Measurements from ENCODE around the gene CPAMD8. TPM values are rescaled to one million over a fixed set of nuclear protein-coding genes. Genes with fewer than 3 reads are reported as not detected.

The CPAMD8 gene
- total and polyA plus RNA-seq, 2 donors (not counting 3 experiments of a cell fraction or from before 2014, with no cell fraction given) = 2.2 to 3.9 TPM

DNA sequence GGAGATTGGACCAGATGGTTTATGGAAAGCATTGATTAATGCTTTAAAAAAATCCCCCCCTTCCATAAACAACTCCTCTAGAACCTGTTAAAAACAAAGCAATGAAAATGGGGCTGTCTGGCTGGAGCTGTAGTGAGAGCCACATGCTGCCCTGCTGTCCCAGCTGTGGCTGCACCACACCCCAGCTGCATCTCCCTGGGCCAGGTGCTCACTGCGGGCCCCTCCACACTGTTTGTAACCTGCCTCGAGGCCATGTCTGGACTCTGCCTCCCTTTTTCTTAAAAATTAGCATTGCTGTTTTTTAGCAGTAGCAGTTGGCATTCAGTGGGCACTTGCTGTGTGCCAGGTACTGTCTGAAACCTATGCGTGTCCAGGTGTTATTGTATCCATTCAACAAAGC is 153.0 kb downstream of the CPAMD8 start:
- H3K27ac ChIP-seq (ENCODE audit: insufficient read depth, low read depth, low read length) = no peak overlapping the region
- intact Hi-C loops (cut with micrococcal nuclease) = no loop called here
- POLR2A ChIA-PET = no interaction called here
- peaks cover 27% of the 10 kb centered on the region for H3K79me2 ChIP-seq (ENCODE audit: control insufficient read depth, insufficient read depth, low read length)
- no peaks in the 10 kb centered on the region for H3K9me1 ChIP-seq (replicated peaks; ENCODE audit: control insufficient read depth, extremely low read depth, insufficient read depth, low read length)
- H3K9me3 ChIP-seq (replicated peaks; ENCODE audit: control insufficient read depth, insufficient read depth, low read length) = no peaks in the 10 kb centered on the region
- H3K4me3 ChIP-seq (replicated peaks in 1 of 3; ENCODE audit: insufficient read depth in 1 of 3, low read depth in 1 of 3, low read length in 3 of 3) = no peak overlapping the region
- no TSS peak for BruUV-seq (replicated peaks)
- no peak overlapping the region for H2AFZ ChIP-seq (ENCODE audit: low read depth, low read length)
- TF ChIP-seq MYC (IDR thresholded peaks at IDR 0.05; ENCODE audit: low read depth, low read length) = no peak
- no peak for TF ChIP-seq POLR2A (IDR thresholded peaks at IDR 0.05; ENCODE audit: low read depth, low read length)
- TF ChIP-seq MAX (IDR thresholded peaks at IDR 0.05; ENCODE audit: insufficient read depth, insufficient read length) = no peak
- TF ChIP-seq, protein P1, sequence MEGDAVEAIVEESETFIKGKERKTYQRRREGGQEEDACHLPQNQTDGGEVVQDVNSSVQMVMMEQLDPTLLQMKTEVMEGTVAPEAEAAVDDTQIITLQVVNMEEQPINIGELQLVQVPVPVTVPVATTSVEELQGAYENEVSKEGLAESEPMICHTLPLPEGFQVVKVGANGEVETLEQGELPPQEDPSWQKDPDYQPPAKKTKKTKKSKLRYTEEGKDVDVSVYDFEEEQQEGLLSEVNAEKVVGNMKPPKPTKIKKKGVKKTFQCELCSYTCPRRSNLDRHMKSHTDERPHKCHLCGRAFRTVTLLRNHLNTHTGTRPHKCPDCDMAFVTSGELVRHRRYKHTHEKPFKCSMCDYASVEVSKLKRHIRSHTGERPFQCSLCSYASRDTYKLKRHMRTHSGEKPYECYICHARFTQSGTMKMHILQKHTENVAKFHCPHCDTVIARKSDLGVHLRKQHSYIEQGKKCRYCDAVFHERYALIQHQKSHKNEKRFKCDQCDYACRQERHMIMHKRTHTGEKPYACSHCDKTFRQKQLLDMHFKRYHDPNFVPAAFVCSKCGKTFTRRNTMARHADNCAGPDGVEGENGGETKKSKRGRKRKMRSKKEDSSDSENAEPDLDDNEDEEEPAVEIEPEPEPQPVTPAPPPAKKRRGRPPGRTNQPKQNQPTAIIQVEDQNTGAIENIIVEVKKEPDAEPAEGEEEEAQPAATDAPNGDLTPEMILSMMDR (IDR thresholded peaks at IDR 0.05; ENCODE audit: extremely low read depth in 1 of 2, insufficient read depth in 1 of 2, low read depth in 1 of 2, low read length in 2 of 2) = no peak
- TF ChIP-seq POLR2AphosphoS5 (IDR thresholded peaks at IDR 0.05; ENCODE audit: insufficient read depth, low read depth, low read length) = no peak
- TF ChIP-seq GATA2 (IDR thresholded peaks at IDR 0.05; ENCODE audit: insufficient read depth, insufficient read length, low read depth, low read length) = no peak
- TF ChIP-seq EZH2 (IDR thresholded peaks at IDR 0.05; ENCODE audit: borderline replicate concordance, low read depth, low read length, severe bottlenecking) = no peak
- TF ChIP-seq JUN (IDR thresholded peaks at IDR 0.05; ENCODE audit: borderline replicate concordance, insufficient read depth, insufficient read length, low read depth) = no peak
- TF ChIP-seq FOS (IDR thresholded peaks at IDR 0.05; ENCODE audit: borderline replicate concordance, insufficient read depth, low read length) = no peak
- CTCF ChIA-PET = no interaction called here
- H3K36me3 ChIP-seq (ENCODE audit: control insufficient read depth in 2 of 2, extremely low read depth in 1 of 2, insufficient read depth in 2 of 2, low read length in 2 of 2) = peaks cover 23 to 38% of the 10 kb centered on the region in 2 experiments
- no peak overlapping the region for H3K9ac ChIP-seq (replicated peaks; ENCODE audit: extremely low read depth, insufficient read depth, low read length)
- dilution Hi-C loops (cut with MboI; ENCODE audit: extremely low pct_ligation_motif_present, low sequenced_read_pairs) = no loop called here
- H3K4me1 ChIP-seq (ENCODE audit: control insufficient read depth, extremely low read depth, insufficient read depth, low read length) = peaks cover 27% of the 10 kb centered on the region
- FAIRE-seq (no peak), DNase-seq (ENCODE audit: low read depth, low spot score) (no peak)
- H3K27me3 ChIP-seq (ENCODE audit: control insufficient read depth in 2 of 2, insufficient read depth in 2 of 2, low read length in 2 of 2) = no peaks in the 10 kb centered on the region
- no peaks in the 10 kb centered on the region for H4K20me1 ChIP-seq (replicated peaks; ENCODE audit: control insufficient read depth, extremely low read depth, insufficient read depth, low read length)
- H3K4me2 ChIP-seq (ENCODE audit: insufficient read depth, low read length) = no peak overlapping the region

Data from endothelial cell of umbilical vein (primary cell).